ENCODE data around the gene TRPV4. TPM values are rescaled to one million over a fixed set of nuclear protein-coding genes. Genes with fewer than 3 reads are reported as not detected.

TRPV4 gene
- total RNA-seq, 2 experiments from 2014 or later = 2.1 TPM; not detected in 1

- no peak overlapping the region for H3K4me3 ChIP-seq (ENCODE audit: low read depth, low read length, poor library complexity, severe bottlenecking)
- CTCF ChIA-PET (ENCODE audit: unreplicated experiment) = no interaction called here
- POLR2A ChIA-PET = no interaction called here
Measured at GRCh38 chr12:109736552-109737108, 96.6 kb downstream of the TRPV4 start.

GRCh38 chr12:109735825-109736551 lies 97.2 kb downstream of the TRPV4 start:
- H2AFZ ChIP-seq (ENCODE audit: low read length) = no peak overlapping the region
- H3K79me2 ChIP-seq (ENCODE audit: insufficient read depth, low read depth, low read length) = no peaks in the 10 kb centered on the region
- no peaks in the 10 kb centered on the region for H4K20me1 ChIP-seq (ENCODE audit: insufficient read depth, low read length)
- no peaks in the 10 kb centered on the region for H3K4me1 ChIP-seq (ENCODE audit: insufficient read depth, low read length, poor library complexity, severe bottlenecking)
- no peak overlapping the region for H3K4me2 ChIP-seq (ENCODE audit: low read length)
- H3K36me3 ChIP-seq (ENCODE audit: insufficient read depth, low read length) = no peaks in the 10 kb centered on the region
- BruUV-seq (replicated peaks) = no TSS peak
- no peaks in the 10 kb centered on the region for H3K9me2 ChIP-seq (ENCODE audit: insufficient read depth, low read length)
- no peaks in the 10 kb centered on the region for H3K9me3 ChIP-seq (ENCODE audit: low read length)
- CTCF ChIA-PET (ENCODE audit: unreplicated experiment) = no interaction called here
- H3K4me3 ChIP-seq (ENCODE audit: low read depth, low read length, poor library complexity, severe bottlenecking) = no peak overlapping the region
- no peak for DNase-seq (ENCODE audit: low spot score)
- TF ChIP-seq CTCF (conservative IDR thresholded peaks at IDR 0.05; ENCODE audit: low read length) (no peak), EZH2phosphoT487 (IDR thresholded peaks at IDR 0.05; ENCODE audit: borderline replicate concordance, low read depth, low read length) (no peak)
- H3K27ac ChIP-seq (ENCODE audit: low read depth, low read length, poor library complexity, severe bottlenecking) = no peak overlapping the region
- intact Hi-C loops (cut with micrococcal nuclease; ENCODE audit: unreplicated experiment) = no loop called here
- POLR2A ChIA-PET = no interaction called here

More at GRCh38 chr12:109736552-109737108, 96.6 kb downstream of the TRPV4 start:
- Histone ChIP-seq H3K27ac (ENCODE audit: low read depth, low read length, poor library complexity, severe bottlenecking) (no peak overlapping the region), H4K20me1 (ENCODE audit: insufficient read depth, low read length) (no peaks in the 10 kb centered on the region), H3K79me2 (ENCODE audit: insufficient read depth, low read depth, low read length) (no peaks in the 10 kb centered on the region), H3K4me1 (ENCODE audit: insufficient read depth, low read length, poor library complexity, severe bottlenecking) (no peaks in the 10 kb centered on the region), H3K9me3 (ENCODE audit: low read length) (no peaks in the 10 kb centered on the region), H2AFZ (ENCODE audit: low read length) (no peak overlapping the region), H3K4me2 (ENCODE audit: low read length) (no peak overlapping the region), H3K9me2 (ENCODE audit: insufficient read depth, low read length) (no peaks in the 10 kb centered on the region), H3K36me3 (ENCODE audit: insufficient read depth, low read length) (no peaks in the 10 kb centered on the region)
- no TSS peak for BruUV-seq (replicated peaks)
- intact Hi-C loops (cut with micrococcal nuclease; ENCODE audit: unreplicated experiment) = no loop called here
- DNase-seq (ENCODE audit: low spot score) = no peak
- no peak for TF ChIP-seq CTCF (conservative IDR thresholded peaks at IDR 0.05; ENCODE audit: low read length)
- TF ChIP-seq EZH2phosphoT487 (IDR thresholded peaks at IDR 0.05; ENCODE audit: borderline replicate concordance, low read depth, low read length) = no peak

GRCh38 chr12:109735051-109735521 lies 98.1 kb downstream of the TRPV4 start:
- H4K20me1 ChIP-seq (ENCODE audit: insufficient read depth, low read length) = no peaks in the 10 kb centered on the region
- CTCF ChIA-PET (ENCODE audit: unreplicated experiment) = no interaction called here
- no peaks in the 10 kb centered on the region for H3K9me2 ChIP-seq (ENCODE audit: insufficient read depth, low read length)
- no peak overlapping the region for H3K4me2 ChIP-seq (ENCODE audit: low read length)
- TF ChIP-seq CTCF (conservative IDR thresholded peaks at IDR 0.05; ENCODE audit: low read length) (no peak), EZH2phosphoT487 (IDR thresholded peaks at IDR 0.05; ENCODE audit: borderline replicate concordance, low read depth, low read length) (no peak)
- BruUV-seq (replicated peaks) = no TSS peak
- H3K9me3 ChIP-seq (ENCODE audit: low read length) = no peaks in the 10 kb centered on the region
- intact Hi-C loops (cut with micrococcal nuclease; ENCODE audit: unreplicated experiment) = no loop called here
- no peak for DNase-seq (ENCODE audit: low spot score)
- H3K36me3 ChIP-seq (ENCODE audit: insufficient read depth, low read length) = no peaks in the 10 kb centered on the region
- no peak overlapping the region for H2AFZ ChIP-seq (ENCODE audit: low read length)
- no peak overlapping the region for H3K4me3 ChIP-seq (ENCODE audit: low read depth, low read length, poor library complexity, severe bottlenecking)
- no peak overlapping the region for H3K27ac ChIP-seq (ENCODE audit: low read depth, low read length, poor library complexity, severe bottlenecking)
- no peaks in the 10 kb centered on the region for H3K79me2 ChIP-seq (ENCODE audit: insufficient read depth, low read depth, low read length)
- H3K4me1 ChIP-seq (ENCODE audit: insufficient read depth, low read length, poor library complexity, severe bottlenecking) = no peaks in the 10 kb centered on the region
- POLR2A ChIA-PET = no interaction called here

All from OCI-LY7 (cell line).